Measurements from ENCODE around the gene TRMT2A. TPM values are rescaled to one million over a fixed set of nuclear protein-coding genes. Genes with fewer than 3 reads are reported as not detected.

The TRMT2A gene
- total RNA-seq, 2 experiments from 2014 or later = 79.3 to 84.2 TPM

DNA sequence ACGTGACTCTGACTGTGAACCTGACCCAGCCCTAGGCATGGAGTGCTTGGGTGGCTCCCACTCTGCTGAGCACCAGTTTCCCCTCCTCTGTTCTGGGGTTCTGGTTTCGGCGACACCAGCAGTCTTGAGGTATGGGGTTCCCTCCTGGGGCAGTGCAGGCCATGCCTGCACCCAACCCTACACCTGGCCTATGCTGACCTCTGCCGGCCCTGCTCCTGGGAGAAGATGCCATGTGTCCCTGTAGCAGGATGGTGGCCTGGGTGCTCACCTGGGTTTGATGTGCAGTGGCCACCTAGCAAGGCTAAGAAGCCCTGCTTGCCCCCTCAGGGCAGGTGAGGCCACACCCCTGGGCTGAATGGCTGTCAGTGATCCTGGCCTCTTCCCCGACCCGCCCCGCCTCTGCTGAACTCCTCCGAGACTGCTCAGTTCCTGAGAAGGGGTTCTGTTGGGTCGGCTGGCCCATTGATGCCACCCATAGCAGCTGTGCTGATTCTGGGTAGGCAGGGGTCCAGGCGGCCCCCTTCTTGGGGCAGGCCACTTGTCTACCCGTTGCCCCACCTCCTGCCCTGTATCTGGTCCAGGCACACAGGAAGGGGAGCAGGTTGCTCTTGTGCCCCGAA, 17.0 kb upstream of the TRMT2A start:
- DNase-seq = no peak
- ChIA-PET POLR2A (no interaction called here), CTCF (no interaction called here)
- peak overlapping the region; percentile 86 for H3K4me3 Mint-ChIP-seq
- no peaks in the 10 kb centered on the region for H3K9me3 Mint-ChIP-seq
- H3K27ac Mint-ChIP-seq = no peak overlapping the region
- intact Hi-C loops (cut with DNase I, micrococcal nuclease) = loop anchor here in 1 of 2 experiments (5.0 kb wide), 1 partner anchor 73 kb away; no protein-coding TSS in a partner anchor
- no peaks in the 10 kb centered on the region for H3K27me3 ChIP-seq (ENCODE audit: control insufficient read depth in 1 of 2, insufficient read depth in 2 of 2, low read length in 2 of 2)
- H3K9me3 ChIP-seq (ENCODE audit: control insufficient read depth in 1 of 2, insufficient read depth in 1 of 2, low read length in 2 of 2) = no peaks in the 10 kb centered on the region
- no peak overlapping the region for H3K27ac ChIP-seq (ENCODE audit: low read depth in 1 of 2, low read length in 2 of 2)
- no peaks in the 10 kb centered on the region for H3K27me3 Mint-ChIP-seq
- peaks cover 41% of the 10 kb centered on the region for H3K4me1 Mint-ChIP-seq (ENCODE audit: low read depth)
- no peak overlapping the region for H3K4me3 ChIP-seq (ENCODE audit: low read length)
- TF ChIP-seq, protein P1, sequence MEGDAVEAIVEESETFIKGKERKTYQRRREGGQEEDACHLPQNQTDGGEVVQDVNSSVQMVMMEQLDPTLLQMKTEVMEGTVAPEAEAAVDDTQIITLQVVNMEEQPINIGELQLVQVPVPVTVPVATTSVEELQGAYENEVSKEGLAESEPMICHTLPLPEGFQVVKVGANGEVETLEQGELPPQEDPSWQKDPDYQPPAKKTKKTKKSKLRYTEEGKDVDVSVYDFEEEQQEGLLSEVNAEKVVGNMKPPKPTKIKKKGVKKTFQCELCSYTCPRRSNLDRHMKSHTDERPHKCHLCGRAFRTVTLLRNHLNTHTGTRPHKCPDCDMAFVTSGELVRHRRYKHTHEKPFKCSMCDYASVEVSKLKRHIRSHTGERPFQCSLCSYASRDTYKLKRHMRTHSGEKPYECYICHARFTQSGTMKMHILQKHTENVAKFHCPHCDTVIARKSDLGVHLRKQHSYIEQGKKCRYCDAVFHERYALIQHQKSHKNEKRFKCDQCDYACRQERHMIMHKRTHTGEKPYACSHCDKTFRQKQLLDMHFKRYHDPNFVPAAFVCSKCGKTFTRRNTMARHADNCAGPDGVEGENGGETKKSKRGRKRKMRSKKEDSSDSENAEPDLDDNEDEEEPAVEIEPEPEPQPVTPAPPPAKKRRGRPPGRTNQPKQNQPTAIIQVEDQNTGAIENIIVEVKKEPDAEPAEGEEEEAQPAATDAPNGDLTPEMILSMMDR (IDR thresholded peaks at IDR 0.05) = no peak
- H3K36me3 ChIP-seq (ENCODE audit: insufficient read depth, low read length) = no peaks in the 10 kb centered on the region
- ATAC-seq (ENCODE audit: poor library complexity) = no peak
- H3K36me3 Mint-ChIP-seq (ENCODE audit: low read depth) = no peaks in the 10 kb centered on the region
- H3K4me1 ChIP-seq (ENCODE audit: insufficient read depth, low read length) = peaks cover 67% of the 10 kb centered on the region

DNA sequence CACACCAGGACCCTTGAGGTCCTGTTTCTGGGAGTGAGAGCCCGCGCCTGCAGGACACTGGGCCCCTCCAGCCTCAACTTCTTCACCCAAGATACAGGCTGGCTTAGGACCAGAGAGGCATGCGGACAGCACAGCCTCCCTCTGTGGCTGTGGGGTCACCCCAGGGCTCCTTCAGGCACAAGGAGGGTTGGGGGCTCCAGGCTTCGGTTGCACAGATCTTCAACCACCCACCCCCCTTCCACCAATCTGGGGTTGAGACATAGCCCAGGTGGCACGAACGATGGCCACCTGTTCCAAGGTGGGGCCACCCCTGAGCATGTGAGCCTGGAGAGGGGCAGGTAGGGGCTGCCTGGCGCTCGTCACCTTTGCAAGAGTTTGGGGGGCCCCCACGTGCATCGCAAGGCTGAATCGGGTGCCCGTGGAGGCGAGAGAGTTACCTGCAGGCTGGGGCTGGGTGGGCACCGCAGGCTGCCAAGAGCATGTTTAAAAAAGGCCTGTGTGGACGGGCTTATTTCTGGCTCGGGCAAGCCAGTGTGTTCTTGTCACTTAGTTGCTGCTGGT, 15.7 kb upstream of the TRMT2A start:
- DNase-seq (no peak), ATAC-seq (ENCODE audit: poor library complexity) (no peak)
- no peaks in the 10 kb centered on the region for H3K27me3 Mint-ChIP-seq
- POLR2A ChIA-PET = no interaction called here
- H3K27ac Mint-ChIP-seq = peak overlapping the region; percentile 51
- peak overlapping the region; percentile 86 for H3K4me3 Mint-ChIP-seq
- H3K27ac ChIP-seq (ENCODE audit: low read depth in 1 of 2, low read length in 2 of 2) = no peak overlapping the region
- H3K9me3 ChIP-seq (ENCODE audit: control insufficient read depth in 1 of 2, insufficient read depth in 1 of 2, low read length in 2 of 2) = no peaks in the 10 kb centered on the region
- peak overlapping the region; percentile 68 for H3K4me3 ChIP-seq (ENCODE audit: low read length)
- TF ChIP-seq, protein P1 (IDR thresholded peaks at IDR 0.05) = no peak
- H3K27me3 ChIP-seq (ENCODE audit: control insufficient read depth in 1 of 2, insufficient read depth in 2 of 2, low read length in 2 of 2) = no peaks in the 10 kb centered on the region
- no peaks in the 10 kb centered on the region for H3K9me3 Mint-ChIP-seq
- H3K36me3 ChIP-seq (ENCODE audit: insufficient read depth, low read length) = no peaks in the 10 kb centered on the region
- H3K4me1 ChIP-seq (ENCODE audit: insufficient read depth, low read length) = peaks cover 65% of the 10 kb centered on the region
- intact Hi-C loops (cut with DNase I, micrococcal nuclease) = loop anchor here in 1 of 2 experiments (5.0 kb wide), 1 partner anchor 75 kb away; no protein-coding TSS in a partner anchor
- peaks cover 5% of the 10 kb centered on the region for H3K36me3 Mint-ChIP-seq (ENCODE audit: low read depth)
- H3K4me1 Mint-ChIP-seq (ENCODE audit: low read depth) = peaks cover 37% of the 10 kb centered on the region
- CTCF ChIA-PET = no interaction called here

DNA sequence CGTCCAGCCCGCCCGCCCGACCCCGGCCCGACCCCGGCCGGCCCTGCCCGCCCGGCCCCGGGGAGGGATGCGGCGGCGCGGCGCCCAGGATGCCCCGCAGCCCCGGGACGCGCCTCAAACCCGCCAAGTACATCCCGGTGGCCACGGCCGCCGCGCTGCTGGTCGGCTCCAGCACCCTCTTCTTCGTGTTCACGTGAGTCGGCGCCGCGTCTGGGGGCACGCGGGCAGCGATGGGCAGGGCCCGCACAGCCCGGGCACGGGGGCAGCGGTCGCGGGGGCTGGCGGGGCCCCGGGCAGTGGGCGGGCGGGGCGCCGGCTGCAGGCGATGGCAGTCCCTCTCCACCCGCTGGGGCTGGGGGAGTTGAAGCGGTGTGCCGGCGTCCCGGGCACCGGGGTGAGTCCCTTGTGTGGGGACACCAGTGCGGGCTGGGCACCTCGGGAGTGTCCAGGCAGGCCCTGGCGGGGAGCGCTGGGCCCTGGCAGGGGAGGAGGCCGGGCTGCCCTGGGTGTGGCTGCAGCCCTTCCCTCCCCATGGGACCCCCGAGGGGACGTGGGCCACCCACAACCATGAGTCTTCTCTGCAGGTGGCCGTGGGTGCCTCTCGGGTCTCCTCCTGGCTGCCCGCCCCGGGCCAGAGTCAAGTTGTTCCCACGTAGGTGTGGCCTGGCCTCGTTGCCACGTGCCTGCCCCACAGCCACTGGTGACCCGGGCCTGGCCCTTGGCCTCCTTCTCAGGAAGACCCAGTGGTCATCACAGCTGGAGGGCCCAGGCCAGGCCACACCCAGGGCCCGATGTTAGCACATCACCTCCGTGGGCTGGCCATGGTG, 15.0 kb upstream of the TRMT2A start:
- Mint-ChIP-seq H3K36me3 (ENCODE audit: low read depth) (peaks cover 12% of the 10 kb centered on the region), H3K9me3 (no peaks in the 10 kb centered on the region), H3K4me1 (ENCODE audit: low read depth) (peaks cover 33% of the 10 kb centered on the region), H3K27me3 (no peaks in the 10 kb centered on the region), H3K4me3 (peak overlapping the region; percentile 86), H3K27ac (no peak overlapping the region)
- Histone ChIP-seq H3K27me3 (ENCODE audit: control insufficient read depth in 1 of 2, insufficient read depth in 2 of 2, low read length in 2 of 2) (no peaks in the 10 kb centered on the region), H3K9me3 (ENCODE audit: control insufficient read depth in 1 of 2, insufficient read depth in 1 of 2, low read length in 2 of 2) (no peaks in the 10 kb centered on the region), H3K4me1 (ENCODE audit: insufficient read depth, low read length) (peaks cover 59% of the 10 kb centered on the region), H3K4me3 (ENCODE audit: low read length) (peak overlapping the region; percentile 68), H3K27ac (ENCODE audit: low read depth in 1 of 2, low read length in 2 of 2) (no peak overlapping the region), H3K36me3 (ENCODE audit: insufficient read depth, low read length) (peaks cover 2% of the 10 kb centered on the region)
- TF ChIP-seq, protein P1 (IDR thresholded peaks at IDR 0.05) = no peak
- intact Hi-C loops (cut with DNase I, micrococcal nuclease) = loop anchor here in 1 of 2 experiments (1.0 to 5.0 kb wide), 3 partner anchors 15 to 116 kb away; partner anchors contain the start of genes ARVCF and TRMT2A
- ATAC-seq (ENCODE audit: poor library complexity) = peak; percentile 4
- DNase-seq = peak in 3 of 14 experiments; percentile 8 to 61 (median 45)
- ChIA-PET POLR2A (no interaction called here), CTCF (no interaction called here)

All from CD4-positive, alpha-beta T cell (primary cell).